ENCODE results near the gene OR51B4.

DNA sequence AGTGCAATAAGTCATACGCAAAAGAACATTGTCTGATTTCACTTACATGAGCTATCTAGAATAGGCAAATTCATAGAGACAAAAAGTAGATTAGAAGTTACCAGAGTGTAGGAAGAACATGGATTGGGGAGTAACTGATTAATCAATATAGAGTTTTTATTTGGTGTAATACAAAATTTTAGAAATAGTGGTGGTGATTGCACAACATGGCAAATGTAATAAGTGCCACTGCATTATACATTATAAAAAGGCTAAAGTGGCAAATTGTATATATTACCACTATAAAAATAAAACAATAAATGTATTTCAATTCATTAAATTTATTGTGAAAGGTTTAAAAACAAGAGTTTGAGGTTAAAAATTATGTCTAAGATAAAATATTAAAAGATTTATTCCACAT lies 8.7 kb upstream of the OR51B4 start:
- TF ChIP-seq POLR2AphosphoS5 (IDR thresholded peaks at IDR 0.05; ENCODE audit: low read depth, low read length) = no peak
- TF ChIP-seq PAX5 (IDR thresholded peaks at IDR 0.05; ENCODE audit: insufficient read depth, low read length, severe bottlenecking) = no peak
